Neural cell (in vitro differentiated cells): Measurements from ENCODE around the gene NHLRC4. TPM values are rescaled to one million over a fixed set of nuclear protein-coding genes. Genes with fewer than 3 reads are reported as not detected.

Source experiments
- H2AFZ ChIP-seq: fragments of 200-600, 300-800 bp; sonication (generic), shearing (Covaris generic); 2 replicates; pipeline ENCODE4 v1.6.0; 2014; ENCODE audit warnings: low read depth, mild to moderate bottlenecking, antibody characterized with exemption, low read length, moderate library complexity
- H3F3A ChIP-seq: fragments of 200-600 bp; shearing (Covaris generic); 2 replicates; pipeline ENCODE4 v1.6.1; 2016; ENCODE audit warnings: mild to moderate bottlenecking, moderate library complexity, mixed read lengths, antibody characterized with exemption, low read length; ENCODE audit not compliant: insufficient read depth, poor library complexity, severe bottlenecking
- H3K27ac ChIP-seq: fragments of 200-600, 300-800 bp; sonication (generic), shearing (Covaris generic); 2 replicates; pipeline ENCODE4 v1.5.1; 2014; ENCODE audit warnings: mild to moderate bottlenecking, low read length, moderate library complexity
- H3K27me3 ChIP-seq: fragments of 300-800, 200-600 bp; sonication (generic), shearing (Covaris generic); 2 replicates; pipeline ENCODE4 v1.6.0; 2014; ENCODE audit warnings: mild to moderate bottlenecking, low read depth, low read length, moderate library complexity; ENCODE audit not compliant: insufficient read depth
- H3K36me3 ChIP-seq: fragments of 300-800, 200-600 bp; sonication (generic), shearing (Covaris generic); 2 replicates; pipeline ENCODE4 v1.5.1; 2014; ENCODE audit warnings: mild to moderate bottlenecking, antibody characterized with exemption, low read length, moderate library complexity; ENCODE audit not compliant: insufficient read depth
- H3K4me2 ChIP-seq: fragments of 300-800, 200-600 bp; sonication (generic), shearing (Covaris generic); 2 replicates; pipeline ENCODE4 v1.6.0; 2014; ENCODE audit warnings: mild to moderate bottlenecking, low read length
- H3K4me3 ChIP-seq: fragments of 300-800, 200-600 bp; sonication (generic), shearing (Covaris generic); 2 replicates; pipeline ENCODE4 v1.5.1; 2014; ENCODE audit warnings: mild to moderate bottlenecking, low read length, moderate library complexity
- H3K79me2 ChIP-seq: fragments of 200-600 bp; shearing (Covaris generic); replicated peaks from 2 replicates; pipeline ENCODE4 v1.6.0; 2014; ENCODE audit warnings: mild to moderate bottlenecking, low read length, moderate library complexity; ENCODE audit not compliant: insufficient read depth
- H3K9ac ChIP-seq: fragments of 300-800, 200-600 bp; sonication (generic), shearing (Covaris generic); 2 replicates; pipeline ENCODE4 v1.6.1; 2016; ENCODE audit warnings: mild to moderate bottlenecking, low read length, mixed read lengths
- H3K9me2 ChIP-seq: fragments of 200-600 bp; shearing (Covaris generic); 2 replicates; pipeline ENCODE4 v1.6.1; 2016; ENCODE audit warnings: mild to moderate bottlenecking, low read length, mixed read lengths; ENCODE audit not compliant: insufficient read depth
- H3K9me3 ChIP-seq: fragments of 200-600, 300-800 bp; sonication (generic), shearing (Covaris generic); 2 replicates; pipeline ENCODE4 v1.6.1; 2016; ENCODE audit warnings: mild to moderate bottlenecking, mixed run types, low read length, moderate library complexity, mixed read lengths
- H4K20me1 ChIP-seq: fragments of 200-600 bp; shearing (Covaris generic); 2 replicates; pipeline ENCODE4 v1.6.1; 2016; ENCODE audit warnings: mild to moderate bottlenecking, mixed run types; ENCODE audit not compliant: insufficient read depth
- EZH2 ChIP-seq: fragments of 200-600, 300-800 bp; shearing (Covaris generic), sonication (generic); IDR thresholded peaks from 2 replicates; pipeline ENCODE4 v1.6.1; 2014; ENCODE audit warnings: antibody characterized with exemption, low read length, borderline replicate concordance, mild to moderate bottlenecking; ENCODE audit not compliant: insufficient read depth, poor library complexity, severe bottlenecking
- MXI1 ChIP-seq: fragments of 450-650 bp; conservative IDR thresholded peaks from 2 replicates; pipeline ENCODE4 v1.6.1; 2014; ENCODE audit warnings: antibody characterized with exemption, mild to moderate bottlenecking; ENCODE audit not compliant: poor library complexity, severe bottlenecking
- POLR2AphosphoS5 ChIP-seq: IDR thresholded peaks from 2 replicates; pipeline ENCODE4 v1.6.1; 2012
- polyA minus RNA-seq: library from RNA; depleted of rRNA, polyadenylated mRNA; stranded (reverse); fragments of >200 nt; gene quantifications from 2 replicates; pipeline ENCODE4 v1.2.3, GENCODE V29; 2014
- polyA plus RNA-seq: library from polyadenylated mRNA; depleted of rRNA; stranded (reverse); fragments of >200 nt; gene quantifications from 2 replicates; pipeline ENCODE4 v1.2.3, GENCODE V29; 2014
- TF ChIP-seq, protein P1 (sequence below): fragments of 450-650 bp; IDR thresholded peaks from 2 replicates; pipeline ENCODE4 v1.5.1; 2014; ENCODE audit warnings: antibody characterized with exemption, mild to moderate bottlenecking, moderate library complexity; ENCODE audit not compliant: poor library complexity, severe bottlenecking
- TF ChIP-seq, protein P2 (sequence below): IDR thresholded peaks from 2 replicates; pipeline ENCODE4 v1.6.1; 2012; ENCODE audit warnings: borderline replicate concordance

Gene NHLRC4
- not detected in 2 replicates for polyA plus RNA-seq
- polyA minus RNA-seq = not detected in 2 replicates

DNA sequence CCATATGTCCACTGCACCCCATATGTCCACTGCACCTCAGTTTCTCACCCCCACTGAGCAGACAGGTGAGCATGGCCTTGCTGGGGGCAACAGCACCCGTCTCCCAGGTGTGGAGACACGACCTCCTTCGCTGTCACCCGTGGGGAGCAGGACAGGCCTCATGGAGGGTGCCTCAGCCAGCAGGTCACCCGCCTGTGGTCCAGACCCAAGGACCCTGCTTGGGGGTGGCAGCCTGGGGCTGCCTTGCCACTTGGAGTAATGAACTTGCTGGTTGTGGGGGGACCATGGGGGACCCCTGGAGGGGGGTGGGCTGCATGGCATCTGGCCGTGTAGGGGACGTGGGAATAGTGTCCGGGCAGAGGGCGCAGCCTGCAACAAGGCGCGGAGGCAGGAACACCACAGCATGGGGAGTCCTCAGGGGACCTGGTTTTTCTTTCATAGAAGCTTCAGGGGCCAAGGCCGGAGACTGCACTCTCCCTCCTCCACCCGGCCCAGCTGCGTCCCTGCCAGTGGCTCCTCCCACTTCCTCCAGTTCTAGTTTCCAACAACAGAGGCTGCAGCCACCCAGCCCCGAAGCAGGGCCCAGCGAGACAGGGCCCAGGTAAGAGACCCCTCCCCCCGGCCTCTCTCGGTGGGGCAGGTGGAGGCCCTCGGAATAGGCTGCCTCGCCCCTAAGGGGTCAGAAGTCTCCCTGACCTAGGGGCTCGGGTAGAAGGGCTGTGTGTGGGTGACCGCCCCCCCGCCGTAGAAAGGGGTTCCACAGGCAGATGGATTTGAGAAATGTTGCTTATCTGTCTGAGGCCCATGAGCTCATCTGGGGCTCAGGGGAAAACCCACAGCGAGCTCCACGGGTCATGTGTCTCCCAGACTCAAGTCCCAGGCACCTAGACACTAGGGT lies at the start of gene NHLRC4:
Gene NHLRC4 (plus strand): TSS at position 531 of the 898 bp plus-strand sequence. CDS start 1,043 bp downstream, outside the sequence.
- Histone ChIP-seq H3K9me3 (no peaks in the 10 kb centered on the region), H3K4me2 (no peak within 1 kb of the TSS), H3K27ac (no peak within 1 kb of the TSS), H2AFZ (no peak within 1 kb of the TSS), H4K20me1 (no peaks in the 10 kb centered on the region), H3K27me3 (peaks cover 9% of the 10 kb centered on the region), H3K9me2 (no peaks in the 10 kb centered on the region), H3K4me3 (no peak within 1 kb of the TSS), H3K79me2 (peaks cover 15% of the 10 kb centered on the region), H3F3A (no peaks in the 10 kb centered on the region), H3K9ac (no peak within 1 kb of the TSS), H3K36me3 (no peaks in the 10 kb centered on the region)
- TF ChIP-seq POLR2AphosphoS5 = no peak
- no peak for TF ChIP-seq MXI1
- TF ChIP-seq, protein P1, sequence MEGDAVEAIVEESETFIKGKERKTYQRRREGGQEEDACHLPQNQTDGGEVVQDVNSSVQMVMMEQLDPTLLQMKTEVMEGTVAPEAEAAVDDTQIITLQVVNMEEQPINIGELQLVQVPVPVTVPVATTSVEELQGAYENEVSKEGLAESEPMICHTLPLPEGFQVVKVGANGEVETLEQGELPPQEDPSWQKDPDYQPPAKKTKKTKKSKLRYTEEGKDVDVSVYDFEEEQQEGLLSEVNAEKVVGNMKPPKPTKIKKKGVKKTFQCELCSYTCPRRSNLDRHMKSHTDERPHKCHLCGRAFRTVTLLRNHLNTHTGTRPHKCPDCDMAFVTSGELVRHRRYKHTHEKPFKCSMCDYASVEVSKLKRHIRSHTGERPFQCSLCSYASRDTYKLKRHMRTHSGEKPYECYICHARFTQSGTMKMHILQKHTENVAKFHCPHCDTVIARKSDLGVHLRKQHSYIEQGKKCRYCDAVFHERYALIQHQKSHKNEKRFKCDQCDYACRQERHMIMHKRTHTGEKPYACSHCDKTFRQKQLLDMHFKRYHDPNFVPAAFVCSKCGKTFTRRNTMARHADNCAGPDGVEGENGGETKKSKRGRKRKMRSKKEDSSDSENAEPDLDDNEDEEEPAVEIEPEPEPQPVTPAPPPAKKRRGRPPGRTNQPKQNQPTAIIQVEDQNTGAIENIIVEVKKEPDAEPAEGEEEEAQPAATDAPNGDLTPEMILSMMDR = no peak
- TF ChIP-seq EZH2 = no peak

DNA sequence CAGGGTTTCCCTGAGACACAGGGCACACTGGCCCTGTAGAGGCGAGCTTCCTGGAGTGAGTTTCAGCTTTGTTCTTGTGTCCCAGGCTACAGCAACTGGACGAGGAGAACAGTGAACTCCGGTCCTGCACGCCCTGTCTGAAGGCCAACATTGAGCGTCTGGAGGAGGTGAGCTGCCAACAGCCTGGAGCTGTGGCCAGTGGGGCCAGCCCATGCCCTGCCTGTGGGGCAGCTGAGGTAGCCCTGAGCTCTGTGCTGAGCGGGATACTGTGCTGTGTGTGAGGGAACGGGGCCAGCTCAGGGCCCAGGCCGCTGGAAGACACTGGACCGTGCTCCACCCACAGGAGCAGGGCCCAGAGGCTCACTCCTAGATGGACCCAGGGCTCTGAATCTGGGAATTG lies 47.9 kb upstream of the NHLRC4 start:
- Histone ChIP-seq H3K36me3 (peaks cover 4% of the 10 kb centered on the region), H3K4me3 (no peak overlapping the region), H3K9me2 (no peaks in the 10 kb centered on the region), H3K9ac (no peak overlapping the region), H4K20me1 (no peaks in the 10 kb centered on the region), H2AFZ (no peak overlapping the region), H3K79me2 (no peaks in the 10 kb centered on the region), H3K27ac (no peak overlapping the region), H3K9me3 (no peaks in the 10 kb centered on the region), H3F3A (no peaks in the 10 kb centered on the region), H3K4me2 (no peak overlapping the region), H3K27me3 (no peaks in the 10 kb centered on the region)
- TF ChIP-seq MXI1 = no peak
- TF ChIP-seq, protein P2, sequence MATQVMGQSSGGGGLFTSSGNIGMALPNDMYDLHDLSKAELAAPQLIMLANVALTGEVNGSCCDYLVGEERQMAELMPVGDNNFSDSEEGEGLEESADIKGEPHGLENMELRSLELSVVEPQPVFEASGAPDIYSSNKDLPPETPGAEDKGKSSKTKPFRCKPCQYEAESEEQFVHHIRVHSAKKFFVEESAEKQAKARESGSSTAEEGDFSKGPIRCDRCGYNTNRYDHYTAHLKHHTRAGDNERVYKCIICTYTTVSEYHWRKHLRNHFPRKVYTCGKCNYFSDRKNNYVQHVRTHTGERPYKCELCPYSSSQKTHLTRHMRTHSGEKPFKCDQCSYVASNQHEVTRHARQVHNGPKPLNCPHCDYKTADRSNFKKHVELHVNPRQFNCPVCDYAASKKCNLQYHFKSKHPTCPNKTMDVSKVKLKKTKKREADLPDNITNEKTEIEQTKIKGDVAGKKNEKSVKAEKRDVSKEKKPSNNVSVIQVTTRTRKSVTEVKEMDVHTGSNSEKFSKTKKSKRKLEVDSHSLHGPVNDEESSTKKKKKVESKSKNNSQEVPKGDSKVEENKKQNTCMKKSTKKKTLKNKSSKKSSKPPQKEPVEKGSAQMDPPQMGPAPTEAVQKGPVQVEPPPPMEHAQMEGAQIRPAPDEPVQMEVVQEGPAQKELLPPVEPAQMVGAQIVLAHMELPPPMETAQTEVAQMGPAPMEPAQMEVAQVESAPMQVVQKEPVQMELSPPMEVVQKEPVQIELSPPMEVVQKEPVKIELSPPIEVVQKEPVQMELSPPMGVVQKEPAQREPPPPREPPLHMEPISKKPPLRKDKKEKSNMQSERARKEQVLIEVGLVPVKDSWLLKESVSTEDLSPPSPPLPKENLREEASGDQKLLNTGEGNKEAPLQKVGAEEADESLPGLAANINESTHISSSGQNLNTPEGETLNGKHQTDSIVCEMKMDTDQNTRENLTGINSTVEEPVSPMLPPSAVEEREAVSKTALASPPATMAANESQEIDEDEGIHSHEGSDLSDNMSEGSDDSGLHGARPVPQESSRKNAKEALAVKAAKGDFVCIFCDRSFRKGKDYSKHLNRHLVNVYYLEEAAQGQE = no peak
- TF ChIP-seq, protein P1 = no peak
